ENCODE data around the gene TBC1D9. TPM values are rescaled to one million over a fixed set of nuclear protein-coding genes. Genes with fewer than 3 reads are reported as not detected.

The TBC1D9 gene
- total RNA-seq, 1 experiment from 2014 or later, result 21.7 TPM

DNA sequence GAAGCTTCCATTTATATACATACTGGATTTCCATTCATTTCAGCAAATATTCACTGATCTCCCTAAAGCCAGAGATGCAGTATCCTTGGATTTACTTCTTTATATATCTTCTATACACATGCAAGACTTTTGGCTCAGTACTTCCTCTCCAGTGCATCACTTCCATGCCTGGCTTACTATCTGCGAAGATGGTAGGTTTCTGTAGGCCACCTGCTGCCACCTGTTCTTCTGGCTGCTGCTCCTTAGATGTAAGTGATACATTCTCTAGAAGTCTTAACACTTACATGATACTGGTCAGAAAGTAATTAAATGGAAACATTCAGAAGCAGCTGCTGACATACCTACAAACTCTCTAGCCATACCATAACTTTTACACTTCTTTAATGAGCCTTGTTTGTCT is 48.9 kb downstream of the TBC1D9 start:
- ATAC-seq, result no peak
- no TSS peak for BruUV-seq (replicated peaks)
- no peak for DNase-seq (ENCODE audit: low read depth, low spot score)
- peaks cover 2% of the 10 kb centered on the region; the same call in 1 of the 2 replicates for H3K4me1 ChIP-seq (ENCODE audit: control insufficient read depth, insufficient read depth, low read length)
- POLR2A ChIA-PET, result no interaction called here
- intact Hi-C loops (cut with micrococcal nuclease; ENCODE audit: unreplicated experiment), result no loop called here
- H3K4me3 ChIP-seq (ENCODE audit: low read depth in 2 of 2, low read length in 2 of 2), result no peak overlapping the region
- in situ Hi-C loops (cut with HindIII; ENCODE audit: low pct_unique_long_range_greater_than_20kb, low sequenced_read_pairs), result no loop called here
- no peak for TF ChIP-seq SIN3A (IDR thresholded peaks at IDR 0.05; ENCODE audit: borderline replicate concordance, insufficient read depth, low read depth, low read length)
- no peak for TF ChIP-seq POLR2AphosphoS5 (IDR thresholded peaks at IDR 0.05; ENCODE audit: low read depth, low read length)
- TF ChIP-seq REST (IDR thresholded peaks at IDR 0.05; ENCODE audit: insufficient read depth in 1 of 2, low read depth in 2 of 2, low read length in 1 of 2), result no peak
- H3K27me3 ChIP-seq (ENCODE audit: control insufficient read depth, insufficient read depth, low read length), result no peaks in the 10 kb centered on the region
- CTCF ChIA-PET, result no interaction called here
- H3K27ac ChIP-seq (ENCODE audit: low read length), result no peak overlapping the region
- no peaks in the 10 kb centered on the region for H3K9me3 ChIP-seq (ENCODE audit: control insufficient read depth, insufficient read depth, low read depth, low read length)
- H3K36me3 ChIP-seq (ENCODE audit: control insufficient read depth, insufficient read depth, low read length), result no peaks in the 10 kb centered on the region

- in situ Hi-C loops (cut with HindIII; ENCODE audit: low pct_unique_long_range_greater_than_20kb, low sequenced_read_pairs) (no loop called here), intact Hi-C loops (cut with micrococcal nuclease; ENCODE audit: unreplicated experiment) (no loop called here)
- no peak for ATAC-seq
- no peak for DNase-seq (ENCODE audit: low read depth, low spot score)
- CTCF ChIA-PET, result no interaction called here
- POLR2A ChIA-PET, result no interaction called here
- no peaks in the 10 kb centered on the region for H3K9me3 ChIP-seq (ENCODE audit: control insufficient read depth, insufficient read depth, low read depth, low read length)
- H3K27ac ChIP-seq (ENCODE audit: low read length), result no peak overlapping the region
- peaks cover 2% of the 10 kb centered on the region; the same call in 1 of the 2 replicates for H3K4me1 ChIP-seq (ENCODE audit: control insufficient read depth, insufficient read depth, low read length)
- no peaks in the 10 kb centered on the region for H3K36me3 ChIP-seq (ENCODE audit: control insufficient read depth, insufficient read depth, low read length)
- no peak for TF ChIP-seq REST (IDR thresholded peaks at IDR 0.05; ENCODE audit: insufficient read depth in 1 of 2, low read depth in 2 of 2, low read length in 1 of 2)
- no peaks in the 10 kb centered on the region for H3K27me3 ChIP-seq (ENCODE audit: control insufficient read depth, insufficient read depth, low read length)
- no peak overlapping the region for H3K4me3 ChIP-seq (ENCODE audit: low read depth in 2 of 2, low read length in 2 of 2)
- no TSS peak for BruUV-seq (replicated peaks)
These were observed 49.5 kb downstream of the TBC1D9 start for GRCh38 chr4:140706665-140707064.

DNA sequence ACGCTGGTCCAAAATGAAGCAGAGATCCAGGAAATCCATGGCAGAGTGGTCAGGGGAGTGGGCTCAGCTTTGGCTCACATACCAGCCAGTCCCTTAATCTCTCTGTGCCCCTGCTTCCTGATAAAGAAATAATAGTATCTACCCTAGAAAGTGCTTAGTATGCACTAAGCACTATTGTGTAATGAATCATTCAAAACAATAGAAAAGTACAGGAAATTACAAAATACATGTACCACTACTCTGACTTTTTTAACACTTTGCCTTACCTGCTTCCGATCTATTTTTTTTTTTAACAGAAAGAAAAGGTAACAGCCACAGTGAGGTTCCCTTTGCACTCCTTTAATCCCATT is 49.9 kb downstream of the TBC1D9 start:
- POLR2A ChIA-PET, result no interaction called here
- no TSS peak for BruUV-seq (replicated peaks)
- Histone ChIP-seq H3K27me3 (ENCODE audit: control insufficient read depth, insufficient read depth, low read length) (no peaks in the 10 kb centered on the region), H3K4me1 (ENCODE audit: control insufficient read depth, insufficient read depth, low read length) (peaks cover 2% of the 10 kb centered on the region; the same call in 1 of the 2 replicates), H3K9me3 (ENCODE audit: control insufficient read depth, insufficient read depth, low read depth, low read length) (no peaks in the 10 kb centered on the region), H3K27ac (ENCODE audit: low read length) (no peak overlapping the region), H3K4me3 (ENCODE audit: low read depth in 2 of 2, low read length in 2 of 2) (no peak overlapping the region), H3K36me3 (ENCODE audit: control insufficient read depth, insufficient read depth, low read length) (no peaks in the 10 kb centered on the region)
- intact Hi-C loops (cut with micrococcal nuclease; ENCODE audit: unreplicated experiment) (no loop called here), in situ Hi-C loops (cut with HindIII; ENCODE audit: low pct_unique_long_range_greater_than_20kb, low sequenced_read_pairs) (no loop called here)
- ATAC-seq (no peak), DNase-seq (ENCODE audit: low read depth, low spot score) (no peak)
- CTCF ChIA-PET, result no interaction called here
- TF ChIP-seq CTCF (IDR thresholded peaks at IDR 0.05), result no peak
- TF ChIP-seq TCF7L2 (IDR thresholded peaks at IDR 0.05; ENCODE audit: low read depth, low read length), result no peak
- TF ChIP-seq SIN3A (IDR thresholded peaks at IDR 0.05; ENCODE audit: borderline replicate concordance, insufficient read depth, low read depth, low read length), result no peak
- no peak for TF ChIP-seq REST (IDR thresholded peaks at IDR 0.05; ENCODE audit: insufficient read depth in 1 of 2, low read depth in 2 of 2, low read length in 1 of 2)
- no peak for TF ChIP-seq POLR2AphosphoS5 (IDR thresholded peaks at IDR 0.05; ENCODE audit: low read depth, low read length)
